Mesodermal cell (in vitro differentiated cells): ENCODE results near the gene ANXA6.

Experiments used
- H3K27ac ChIP-seq: 2 replicates; pipeline ENCODE4 v1.7.0; 2013; ENCODE audit warnings: mild to moderate bottlenecking, low read depth, low read length, moderate library complexity; ENCODE audit not compliant: severe bottlenecking
- H3K36me3 ChIP-seq: 2 replicates; pipeline ENCODE4 v1.7.1; 2013; ENCODE audit warnings: mild to moderate bottlenecking, low read length, moderate library complexity; ENCODE audit not compliant: control insufficient read depth, insufficient read depth
- H3K4me1 ChIP-seq: one replicate; pipeline ENCODE4 v1.7.1; 2013; ENCODE audit warnings: mild to moderate bottlenecking, low read length; ENCODE audit not compliant: insufficient read depth, control insufficient read depth, poor library complexity, severe bottlenecking
- H3K4me3 ChIP-seq: 2 replicates; pipeline ENCODE4 v1.7.0; 2013; ENCODE audit warnings: low read length, control low read depth, mild to moderate bottlenecking; ENCODE audit not compliant: insufficient read depth, poor library complexity, severe bottlenecking; ENCODE audit errors: extremely low read depth
- H3K9me3 ChIP-seq: 2 replicates; pipeline ENCODE4 v1.7.1; 2013; ENCODE audit warnings: mild to moderate bottlenecking, low read length, moderate library complexity; ENCODE audit not compliant: control insufficient read depth
- WGBS, 2 experiments: methylation state at CpG; one replicate each; pipeline ENCODE4 v1.1.5; 2013; ENCODE audit warnings: missing lambda C conversion rate in 2 of 2; ENCODE audit not compliant: insufficient coverage in 2 of 2; 5-methylcytosine and 5-hydroxymethylcytosine counted together

Gene ANXA6

DNA sequence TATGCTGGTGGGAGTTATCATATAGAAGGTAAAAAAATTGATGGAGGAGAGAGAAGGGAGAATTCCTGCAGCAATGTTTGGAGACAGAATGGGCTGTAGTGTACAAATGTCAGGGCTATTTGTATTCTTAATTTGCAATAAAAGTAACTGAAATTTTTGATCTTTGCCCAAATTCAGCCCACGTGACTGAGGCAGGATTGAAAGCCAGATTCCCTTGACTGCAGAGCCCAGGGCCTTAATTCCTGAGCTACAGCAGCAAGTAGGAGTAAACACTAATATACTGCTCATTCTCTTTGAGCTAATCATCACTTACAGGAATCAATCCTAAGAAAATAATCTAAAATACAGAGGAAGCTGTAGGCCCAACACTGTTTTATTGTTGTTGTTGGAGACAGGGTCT, 5.2 kb upstream of the ANXA6 start:
- Histone ChIP-seq H3K36me3 (no peaks in the 10 kb centered on the region), H3K9me3 (no peaks in the 10 kb centered on the region), H3K27ac (no peak overlapping the region), H3K4me1 (peaks cover 8% of the 10 kb centered on the region), H3K4me3 (no peak overlapping the region)
- 80 to 89% methylated on average over 1 of the region's 1 CpG for WGBS, 2 experiments

DNA sequence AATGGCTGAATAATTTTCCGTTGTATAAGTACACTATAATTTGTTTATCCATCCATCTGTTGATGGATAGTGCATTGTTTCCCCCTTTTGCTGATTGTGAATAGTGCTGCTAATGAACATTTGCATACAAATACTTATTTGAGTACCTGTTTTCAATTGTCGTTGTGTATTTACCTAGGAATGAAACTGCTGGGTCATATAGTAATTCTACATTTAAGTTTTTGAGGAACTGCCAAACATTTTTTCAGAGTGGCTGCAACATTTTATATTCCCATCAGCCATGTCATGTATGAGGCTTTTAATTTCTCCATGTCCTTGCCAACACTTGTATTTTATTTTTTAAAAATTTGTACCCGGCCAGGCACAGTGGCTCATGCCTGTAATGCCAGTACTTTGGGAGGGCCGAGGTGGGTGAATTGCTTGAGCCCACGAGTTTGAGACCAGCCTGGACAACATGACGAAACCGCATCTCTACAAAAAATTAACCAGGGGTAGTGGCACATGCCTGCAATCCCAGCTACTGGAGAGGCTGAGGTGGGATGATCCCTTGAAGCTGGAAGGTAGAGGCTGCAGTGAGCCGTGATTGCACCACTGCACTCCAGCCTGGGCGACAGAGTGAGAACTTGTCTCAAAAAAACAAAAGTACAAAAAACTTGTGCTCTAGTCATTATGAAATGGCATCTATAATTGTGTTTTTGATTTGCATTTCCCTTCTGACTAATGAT, 2.2 kb upstream of the ANXA6 start:
- Histone ChIP-seq H3K27ac (no peak overlapping the region), H3K9me3 (no peaks in the 10 kb centered on the region), H3K36me3 (peaks cover 6% of the 10 kb centered on the region), H3K4me3 (no peak overlapping the region), H3K4me1 (peaks cover 23% of the 10 kb centered on the region)
- 92 to 95% methylated on average over 5 to 6 of the region's 9 CpGs for WGBS, 2 experiments

DNA sequence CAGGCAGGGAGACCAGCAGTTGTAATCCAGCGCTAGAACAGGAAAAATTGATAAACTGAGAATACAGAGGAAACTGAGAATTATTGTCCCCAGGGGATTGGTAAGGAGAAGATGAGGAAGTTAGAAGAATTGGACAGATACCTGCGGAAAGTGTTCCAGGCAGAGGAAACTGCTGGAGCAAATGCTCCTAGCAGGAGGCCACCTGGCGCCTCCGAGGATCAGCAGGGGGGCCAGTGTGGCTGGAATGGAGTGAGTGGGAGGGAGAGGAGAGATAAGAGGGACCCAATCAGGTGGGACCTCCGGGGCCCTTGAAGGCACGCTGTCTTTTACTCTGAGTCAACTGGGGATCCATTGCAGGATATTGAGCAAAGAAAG, 695 bp upstream of the ANXA6 start:
- H3K4me1 ChIP-seq: peaks cover 23% of the 10 kb centered on the region
- H3K9me3 ChIP-seq: no peaks in the 10 kb centered on the region
- peak overlapping the region; percentile 90 for H3K27ac ChIP-seq
- WGBS, 2 experiments: 17 to 25% methylated on average over 4 of the region's 6 CpGs
- peaks cover 20% of the 10 kb centered on the region for H3K36me3 ChIP-seq
- peak overlapping the region; percentile 99 for H3K4me3 ChIP-seq

- 16 to 23% methylated on average over 12 to 17 of the region's 20 CpGs for WGBS, 2 experiments
These were observed 815 bp downstream of the ANXA6 start for GRCh38 chr5:151156507-151157420.

GRCh38 chr5:151155775-151156506, 1.6 kb downstream of the ANXA6 start:
- WGBS, 2 experiments: 67 to 69% methylated on average over 6 to 9 of the region's 9 CpGs
- Histone ChIP-seq H3K9me3 (no peaks in the 10 kb centered on the region), H3K4me1 (peaks cover 36% of the 10 kb centered on the region), H3K36me3 (peaks cover 35% of the 10 kb centered on the region), H3K4me3 (peak overlapping the region; percentile 99), H3K27ac (peak overlapping the region; percentile 44)

More at GRCh38 chr5:151156507-151157420, 815 bp downstream of the ANXA6 start:
- Histone ChIP-seq H3K27ac (peak overlapping the region; percentile 90), H3K36me3 (peaks cover 31% of the 10 kb centered on the region), H3K4me3 (peak overlapping the region; percentile 99), H3K9me3 (no peaks in the 10 kb centered on the region), H3K4me1 (peaks cover 28% of the 10 kb centered on the region)

- 62 to 97% methylated on average over 2 to 5 of the region's 9 CpGs for WGBS, 2 experiments
- peaks cover 35% of the 10 kb centered on the region for H3K36me3 ChIP-seq
- H3K9me3 ChIP-seq: no peaks in the 10 kb centered on the region
- H3K4me3 ChIP-seq: peak overlapping the region; percentile 9
- peaks cover 40% of the 10 kb centered on the region for H3K4me1 ChIP-seq
- H3K27ac ChIP-seq: no peak overlapping the region
These were observed 2.4 kb downstream of the ANXA6 start for GRCh38 chr5:151154931-151155774.

DNA sequence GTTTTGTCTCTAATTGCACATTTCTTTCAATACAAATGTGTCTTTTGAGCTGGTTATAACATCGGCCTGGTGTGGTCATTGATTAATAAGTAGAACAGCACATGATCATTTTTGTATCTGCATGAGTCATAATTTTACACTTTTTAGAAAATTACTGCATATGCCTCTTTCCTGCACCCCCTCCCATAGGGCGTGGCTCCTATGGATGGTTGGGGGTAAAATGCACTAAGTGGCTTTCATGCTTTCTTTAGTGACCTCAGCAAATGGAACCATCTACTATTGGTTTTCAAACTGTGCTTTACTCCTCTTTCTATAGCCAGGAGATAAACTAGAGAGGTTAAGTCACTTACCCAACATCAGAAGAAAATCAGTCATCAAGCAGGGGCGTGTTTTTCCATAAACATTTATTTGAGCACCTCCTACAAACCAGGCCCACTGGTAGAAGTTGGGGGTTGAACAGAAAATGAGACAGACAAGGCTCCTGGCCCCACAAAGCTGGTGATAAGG, 3.8 kb downstream of the ANXA6 start:
- no CpG with 5 or more reads among the region's 3 CpGs for WGBS, 2 experiments
- H3K36me3 ChIP-seq: peaks cover 40% of the 10 kb centered on the region
- H3K4me3 ChIP-seq: no peak overlapping the region
- H3K4me1 ChIP-seq: peaks cover 40% of the 10 kb centered on the region
- no peaks in the 10 kb centered on the region for H3K9me3 ChIP-seq
- no peak overlapping the region for H3K27ac ChIP-seq

GRCh38 chr5:151153300-151153699, 4.3 kb downstream of the ANXA6 start:
- peaks cover 36% of the 10 kb centered on the region for H3K4me1 ChIP-seq
- H3K9me3 ChIP-seq: no peaks in the 10 kb centered on the region
- peaks cover 45% of the 10 kb centered on the region for H3K36me3 ChIP-seq
- 94 to 100% methylated on average over 2 of the region's 3 CpGs for WGBS, 2 experiments
- H3K27ac ChIP-seq: no peak overlapping the region
- H3K4me3 ChIP-seq: no peak overlapping the region

- Histone ChIP-seq H3K4me1 (peaks cover 32% of the 10 kb centered on the region), H3K36me3 (peaks cover 61% of the 10 kb centered on the region), H3K9me3 (no peaks in the 10 kb centered on the region), H3K27ac (peak overlapping the region; percentile 77), H3K4me3 (no peak overlapping the region)
- WGBS, 2 experiments: 100% methylated on average over 2 of the region's 5 CpGs
These were observed 5.8 kb downstream of the ANXA6 start for GRCh38 chr5:151151793-151152192.

- Histone ChIP-seq H3K4me3 (no peak overlapping the region), H3K4me1 (peaks cover 30% of the 10 kb centered on the region), H3K9me3 (no peaks in the 10 kb centered on the region), H3K27ac (peak overlapping the region; percentile 77), H3K36me3 (peaks cover 66% of the 10 kb centered on the region)
- WGBS, 2 experiments: 71 to 100% methylated on average over 2 of the region's 2 CpGs
These were observed 6.3 kb downstream of the ANXA6 start for GRCh38 chr5:151151263-151151660.
